ENCODE results near the gene LRRC70.
A peak's percentile ranks its signal among the peaks of the same experiment; 100 is the strongest.
"Not testable (repeated sequence)": the region's sequence is repeated elsewhere in the genome, so short reads cannot be mapped to it uniquely, and the experiment has no call there.

Gene LRRC70, protein sequence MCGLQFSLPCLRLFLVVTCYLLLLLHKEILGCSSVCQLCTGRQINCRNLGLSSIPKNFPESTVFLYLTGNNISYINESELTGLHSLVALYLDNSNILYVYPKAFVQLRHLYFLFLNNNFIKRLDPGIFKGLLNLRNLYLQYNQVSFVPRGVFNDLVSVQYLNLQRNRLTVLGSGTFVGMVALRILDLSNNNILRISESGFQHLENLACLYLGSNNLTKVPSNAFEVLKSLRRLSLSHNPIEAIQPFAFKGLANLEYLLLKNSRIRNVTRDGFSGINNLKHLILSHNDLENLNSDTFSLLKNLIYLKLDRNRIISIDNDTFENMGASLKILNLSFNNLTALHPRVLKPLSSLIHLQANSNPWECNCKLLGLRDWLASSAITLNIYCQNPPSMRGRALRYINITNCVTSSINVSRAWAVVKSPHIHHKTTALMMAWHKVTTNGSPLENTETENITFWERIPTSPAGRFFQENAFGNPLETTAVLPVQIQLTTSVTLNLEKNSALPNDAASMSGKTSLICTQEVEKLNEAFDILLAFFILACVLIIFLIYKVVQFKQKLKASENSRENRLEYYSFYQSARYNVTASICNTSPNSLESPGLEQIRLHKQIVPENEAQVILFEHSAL

DNA sequence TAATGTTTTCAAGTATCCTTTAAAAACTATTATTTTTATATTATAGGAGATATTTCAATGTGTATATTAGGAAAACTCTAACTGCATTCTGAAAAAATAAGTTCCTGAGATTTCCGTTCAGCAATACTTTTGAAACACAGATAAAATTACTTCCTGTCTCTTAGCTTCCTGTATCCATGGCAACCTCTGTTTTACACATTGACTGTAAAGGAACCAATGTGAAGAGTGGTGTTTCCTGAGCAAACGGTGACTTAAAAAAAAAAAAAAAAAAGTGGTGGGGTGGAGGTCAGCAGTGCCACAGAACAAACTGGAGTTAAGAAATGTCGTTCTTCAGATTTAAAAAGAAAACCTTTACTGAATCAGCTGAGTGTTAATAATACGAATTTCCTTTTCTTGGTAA lies at the start of gene LRRC70:
LRRC70 (plus strand) TSS at position 280 of the 400 bp plus-strand sequence. CDS start 620 bp downstream, outside the sequence.
- DNase-seq, result peak; percentile 66

GRCh38 chr5:62533597-62533996 lies 45.0 kb upstream of the LRRC70 start:
- DNase-seq, result no peak

- no peak for DNase-seq
These were observed 44.0 kb upstream of the LRRC70 start for GRCh38 chr5:62534461-62535236.

DNA sequence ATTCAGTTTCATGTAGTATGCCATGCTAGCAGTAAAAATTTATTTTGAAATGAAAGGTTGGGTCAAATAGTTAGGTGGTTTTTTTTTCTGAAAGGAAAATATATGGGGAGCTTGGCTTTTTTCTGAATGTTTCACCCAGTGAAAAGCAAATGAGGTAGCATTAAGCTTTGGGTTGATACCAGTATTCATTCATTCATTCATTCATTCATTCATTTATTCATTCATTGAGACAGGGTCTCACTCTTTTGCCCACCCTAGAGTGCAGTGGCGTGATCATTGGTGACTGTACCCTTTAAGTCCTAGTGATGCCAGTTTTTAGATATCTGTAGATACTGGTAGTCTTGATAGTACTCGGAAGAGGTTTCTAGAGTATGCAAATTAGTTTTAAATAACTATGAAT lies 42.4 kb upstream of the LRRC70 start:
- DNase-seq, result no peak

- no peak for DNase-seq
These were observed 41.8 kb upstream of the LRRC70 start for GRCh38 chr5:62536783-62537182.

GRCh38 chr5:62538017-62538942 lies 40.3 kb upstream of the LRRC70 start:
- peak; percentile 66 for DNase-seq

DNA sequence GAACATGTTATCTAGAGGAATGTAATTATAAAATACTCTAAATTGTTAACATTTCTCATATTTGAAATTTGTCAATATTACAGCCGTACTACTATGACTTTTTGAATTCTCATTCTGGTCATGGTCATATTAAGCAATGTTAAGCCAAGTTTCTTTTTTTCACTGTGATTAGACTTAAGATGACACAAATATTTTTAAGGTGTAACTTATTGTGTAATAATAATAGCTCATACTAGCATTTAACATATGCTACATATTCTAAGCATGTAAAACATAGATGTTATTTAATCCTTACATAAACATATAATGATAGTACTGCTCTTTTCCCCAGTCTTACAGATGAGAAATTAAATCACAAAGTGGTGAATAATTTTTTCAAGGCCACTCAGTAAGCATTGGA lies 35.9 kb upstream of the LRRC70 start:
- no peak for DNase-seq

- DNase-seq, result peak; percentile 54
These were observed 30.5 kb upstream of the LRRC70 start for GRCh38 chr5:62547945-62548630.

DNA sequence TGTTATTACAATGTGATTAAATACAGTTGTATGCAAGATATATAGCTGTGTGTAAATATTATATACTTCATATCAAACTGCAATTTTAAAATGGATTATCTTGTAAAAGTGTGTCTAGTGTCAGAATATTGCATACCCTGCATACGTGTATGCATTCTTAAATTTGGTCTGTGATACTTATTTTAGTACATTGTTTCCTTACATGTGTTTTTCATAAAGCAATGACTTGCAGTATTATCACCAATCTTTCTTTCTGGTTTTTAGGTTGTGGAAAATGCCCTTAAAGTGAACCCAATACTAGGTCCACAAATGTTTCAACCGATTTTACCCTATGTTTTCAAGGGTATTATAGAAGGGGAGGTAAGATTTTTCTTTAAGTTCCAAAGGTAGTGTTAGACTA lies 28.5 kb upstream of the LRRC70 start:
- DNase-seq, result no peak

- no peak for DNase-seq
These were observed 22.7 kb upstream of the LRRC70 start for GRCh38 chr5:62555930-62556329.

- DNase-seq, result no peak
These were observed 19.7 kb upstream of the LRRC70 start for GRCh38 chr5:62558941-62559340.

DNA sequence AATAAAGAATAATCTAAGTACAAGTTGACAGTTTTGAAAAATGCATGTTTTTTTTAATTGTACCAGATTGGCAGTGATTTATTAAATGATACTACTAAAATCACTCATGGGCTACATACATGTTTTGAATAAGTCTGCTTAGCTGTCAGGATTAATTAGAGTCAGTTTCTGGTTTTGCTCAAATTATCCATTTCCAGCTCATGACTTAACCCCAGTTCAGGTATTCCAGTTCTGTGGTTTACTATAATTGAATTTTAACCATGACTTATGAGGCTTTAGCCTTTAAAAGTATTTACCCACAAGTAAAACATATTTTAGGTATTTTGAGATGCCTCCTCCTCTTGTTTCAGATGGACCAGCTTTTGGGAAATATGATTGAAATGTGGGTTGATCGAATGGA lies 17.8 kb upstream of the LRRC70 start:
- DNase-seq, result no peak

DNA sequence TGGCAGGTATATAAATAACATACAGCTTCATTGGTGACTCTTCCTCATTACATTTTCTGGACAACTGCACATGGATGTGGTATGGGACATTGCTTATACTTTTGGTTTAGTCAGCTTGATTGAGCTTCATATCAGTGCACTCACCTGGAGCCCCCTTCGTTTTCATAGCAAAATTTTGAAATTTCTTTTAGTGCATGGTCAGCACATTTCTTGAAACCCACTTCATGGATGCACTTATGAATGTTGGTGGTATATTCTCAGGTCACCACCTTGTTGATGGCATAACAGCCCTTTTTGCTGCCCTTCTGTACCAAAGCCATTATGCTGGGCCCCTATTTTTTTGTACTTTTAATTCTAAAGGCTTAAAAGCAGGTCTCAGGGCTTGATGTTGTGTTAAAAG lies 16.7 kb upstream of the LRRC70 start:
- DNase-seq, result no peak

GRCh38 chr5:62562867-62563266 lies 15.8 kb upstream of the LRRC70 start:
- no peak for DNase-seq

- no peak for DNase-seq
These were observed 14.5 kb upstream of the LRRC70 start for GRCh38 chr5:62564101-62564500.

DNA sequence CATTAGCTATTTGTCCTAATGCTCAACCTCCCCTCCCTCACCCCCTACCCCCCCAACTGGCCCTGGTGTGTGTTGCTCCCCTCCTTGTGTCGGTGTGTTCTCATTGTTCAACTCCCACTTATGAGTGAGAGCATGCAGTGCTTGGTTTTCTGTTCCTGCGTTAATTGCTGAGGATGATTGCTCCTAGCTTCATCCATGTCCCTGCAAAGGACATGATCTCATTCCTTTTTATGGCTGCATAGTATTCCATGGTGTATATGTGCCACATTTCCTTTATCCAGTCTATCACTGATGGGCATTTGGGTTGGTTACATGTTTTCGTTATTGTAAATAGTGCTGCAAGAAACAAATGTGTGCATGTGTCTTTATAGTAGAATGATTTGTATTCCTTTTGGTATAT lies 12.9 kb upstream of the LRRC70 start:
- not testable (repeated sequence) for DNase-seq

- no peak for DNase-seq
These were observed 10.5 kb upstream of the LRRC70 start for GRCh38 chr5:62568143-62568542.

- no peak for DNase-seq
These were observed 9.7 kb upstream of the LRRC70 start for GRCh38 chr5:62568800-62569432.

- DNase-seq, result no peak
These were observed 9.1 kb upstream of the LRRC70 start for GRCh38 chr5:62569470-62569869.

DNA sequence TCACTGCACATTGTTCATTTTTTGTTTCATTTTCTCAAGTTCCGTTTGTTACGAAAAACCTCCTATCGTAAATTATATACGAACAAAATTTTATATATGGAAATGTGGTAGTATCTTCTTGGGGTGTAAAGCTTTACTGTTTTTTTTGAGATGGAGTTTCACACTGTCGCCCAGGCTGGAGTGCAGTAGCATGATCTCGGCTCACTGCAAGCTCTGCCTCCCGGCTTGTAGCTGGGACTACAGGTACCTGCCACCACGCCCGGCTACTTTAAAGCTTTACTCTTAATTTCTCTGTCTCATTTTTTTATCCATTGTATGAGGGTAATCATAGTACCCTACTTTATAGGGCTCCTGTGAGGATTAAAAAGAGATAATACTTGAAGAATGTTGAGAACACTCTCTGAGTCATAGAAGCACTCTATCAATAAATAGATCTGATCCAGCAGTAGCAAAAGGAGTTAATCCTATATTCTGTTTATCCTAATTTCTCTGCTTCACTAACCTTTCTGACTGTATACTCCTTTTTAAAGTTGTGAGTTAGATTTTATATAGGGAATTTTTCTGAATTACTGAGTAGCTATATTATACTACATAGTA lies 5.6 kb upstream of the LRRC70 start:
- DNase-seq, result peak; percentile 23

DNA sequence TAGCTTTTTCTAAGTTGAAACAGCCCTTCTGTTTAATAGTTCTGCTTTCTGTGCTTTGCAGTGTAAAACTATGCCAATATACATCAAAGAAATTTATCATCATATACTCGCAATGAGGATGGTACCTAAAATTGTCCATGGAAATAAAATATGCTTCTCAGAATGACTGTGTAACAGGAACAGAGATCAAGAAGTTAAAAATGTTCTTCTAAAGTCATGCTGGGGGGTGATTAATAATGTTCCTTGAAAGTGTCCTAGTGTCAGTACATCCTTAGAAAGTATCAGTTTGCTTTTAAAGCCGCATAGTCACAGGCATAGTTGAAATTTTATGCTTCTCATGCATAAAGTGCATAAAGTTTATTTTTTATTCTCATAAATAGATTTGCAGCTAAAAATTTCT lies 4.0 kb upstream of the LRRC70 start:
- DNase-seq, result peak; percentile 19

All from suppressor macrophage treated with lipopolysaccharide for 4 hours (primary cell).